ENCODE results near the gene SRGAP2C.
A peak's percentile ranks its signal among the peaks of the same experiment; 100 is the strongest.
"Not testable (repeated sequence)": the region's sequence is repeated elsewhere in the genome, so short reads cannot be mapped to it uniquely, and the experiment has no call there.

SRGAP2C gene

GRCh38 chr1:121187914-121188313 is 3.1 kb downstream of the SRGAP2C start:
- not testable (repeated sequence) for DNase-seq

GRCh38 chr1:121192512-121192911 is 7.7 kb downstream of the SRGAP2C start:
- DNase-seq = not testable (repeated sequence)

GRCh38 chr1:121197095-121197882 is 12.5 kb downstream of the SRGAP2C start:
- DNase-seq = not testable (repeated sequence)

GRCh38 chr1:121199763-121200162 is 15.0 kb downstream of the SRGAP2C start:
- DNase-seq = not testable (repeated sequence)

GRCh38 chr1:121200232-121200631 is 15.5 kb downstream of the SRGAP2C start:
- DNase-seq = not testable (repeated sequence)

GRCh38 chr1:121200985-121201981 is 16.5 kb downstream of the SRGAP2C start:
- DNase-seq = not testable (repeated sequence)

- not testable (repeated sequence) for DNase-seq
Measured at GRCh38 chr1:121202986-121203385, 18.2 kb downstream of the SRGAP2C start.

GRCh38 chr1:121205786-121206711 is 21.3 kb downstream of the SRGAP2C start:
- DNase-seq = not testable (repeated sequence)

- DNase-seq = not testable (repeated sequence)
Measured at GRCh38 chr1:121207328-121207727, 22.6 kb downstream of the SRGAP2C start.

- not testable (repeated sequence) for DNase-seq
Measured at GRCh38 chr1:121208375-121208774, 23.6 kb downstream of the SRGAP2C start.

GRCh38 chr1:121210778-121211177 is 26.0 kb downstream of the SRGAP2C start:
- DNase-seq = not testable (repeated sequence)

- not testable (repeated sequence) for DNase-seq
Measured at GRCh38 chr1:121213491-121213890, 28.7 kb downstream of the SRGAP2C start.

- DNase-seq = not testable (repeated sequence)
Measured at GRCh38 chr1:121214544-121215156, 29.9 kb downstream of the SRGAP2C start.

- not testable (repeated sequence) for DNase-seq
Measured at GRCh38 chr1:121215699-121216417, 31.1 kb downstream of the SRGAP2C start.

GRCh38 chr1:121216676-121217075 is 31.9 kb downstream of the SRGAP2C start:
- DNase-seq = not testable (repeated sequence)

- DNase-seq = peak; percentile 28
Measured at GRCh38 chr1:121221770-121222169, 37.0 kb downstream of the SRGAP2C start.

GRCh38 chr1:121224714-121225113 is 39.9 kb downstream of the SRGAP2C start:
- DNase-seq = not testable (repeated sequence)

GRCh38 chr1:121226295-121226904 is 41.6 kb downstream of the SRGAP2C start:
- DNase-seq = not testable (repeated sequence)

GRCh38 chr1:121226925-121227324 is 42.1 kb downstream of the SRGAP2C start:
- DNase-seq = not testable (repeated sequence)

- DNase-seq = not testable (repeated sequence)
Measured at GRCh38 chr1:121227544-121228330, 43.0 kb downstream of the SRGAP2C start.
